Measurements from ENCODE around the gene ESPN. TPM values are rescaled to one million over a fixed set of nuclear protein-coding genes. Genes with fewer than 3 reads are reported as not detected.

Gene ESPN
- total RNA-seq, 2 donors from 2014 or later: 0.47 TPM; not detected in 1

- H3K4me1 ChIP-seq: peaks cover 0 to 64% of the 10 kb centered on the region in 2 donors
- H3K27me3 ChIP-seq: no peaks in the 10 kb centered on the region
- no peak overlapping the region for H3K4me3 ChIP-seq
- no peak overlapping the region for H3K27ac ChIP-seq
- TF ChIP-seq, protein P1, sequence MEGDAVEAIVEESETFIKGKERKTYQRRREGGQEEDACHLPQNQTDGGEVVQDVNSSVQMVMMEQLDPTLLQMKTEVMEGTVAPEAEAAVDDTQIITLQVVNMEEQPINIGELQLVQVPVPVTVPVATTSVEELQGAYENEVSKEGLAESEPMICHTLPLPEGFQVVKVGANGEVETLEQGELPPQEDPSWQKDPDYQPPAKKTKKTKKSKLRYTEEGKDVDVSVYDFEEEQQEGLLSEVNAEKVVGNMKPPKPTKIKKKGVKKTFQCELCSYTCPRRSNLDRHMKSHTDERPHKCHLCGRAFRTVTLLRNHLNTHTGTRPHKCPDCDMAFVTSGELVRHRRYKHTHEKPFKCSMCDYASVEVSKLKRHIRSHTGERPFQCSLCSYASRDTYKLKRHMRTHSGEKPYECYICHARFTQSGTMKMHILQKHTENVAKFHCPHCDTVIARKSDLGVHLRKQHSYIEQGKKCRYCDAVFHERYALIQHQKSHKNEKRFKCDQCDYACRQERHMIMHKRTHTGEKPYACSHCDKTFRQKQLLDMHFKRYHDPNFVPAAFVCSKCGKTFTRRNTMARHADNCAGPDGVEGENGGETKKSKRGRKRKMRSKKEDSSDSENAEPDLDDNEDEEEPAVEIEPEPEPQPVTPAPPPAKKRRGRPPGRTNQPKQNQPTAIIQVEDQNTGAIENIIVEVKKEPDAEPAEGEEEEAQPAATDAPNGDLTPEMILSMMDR (IDR thresholded peaks at IDR 0.05): no peak
- DNase-seq (ENCODE audit: low spot score): no peak
- no peaks in the 10 kb centered on the region for H3K9me3 ChIP-seq
- H3K36me3 ChIP-seq: no peaks in the 10 kb centered on the region
Observed at GRCh38 chr1:6487804-6488484, 63.4 kb downstream of the ESPN start.

DNA sequence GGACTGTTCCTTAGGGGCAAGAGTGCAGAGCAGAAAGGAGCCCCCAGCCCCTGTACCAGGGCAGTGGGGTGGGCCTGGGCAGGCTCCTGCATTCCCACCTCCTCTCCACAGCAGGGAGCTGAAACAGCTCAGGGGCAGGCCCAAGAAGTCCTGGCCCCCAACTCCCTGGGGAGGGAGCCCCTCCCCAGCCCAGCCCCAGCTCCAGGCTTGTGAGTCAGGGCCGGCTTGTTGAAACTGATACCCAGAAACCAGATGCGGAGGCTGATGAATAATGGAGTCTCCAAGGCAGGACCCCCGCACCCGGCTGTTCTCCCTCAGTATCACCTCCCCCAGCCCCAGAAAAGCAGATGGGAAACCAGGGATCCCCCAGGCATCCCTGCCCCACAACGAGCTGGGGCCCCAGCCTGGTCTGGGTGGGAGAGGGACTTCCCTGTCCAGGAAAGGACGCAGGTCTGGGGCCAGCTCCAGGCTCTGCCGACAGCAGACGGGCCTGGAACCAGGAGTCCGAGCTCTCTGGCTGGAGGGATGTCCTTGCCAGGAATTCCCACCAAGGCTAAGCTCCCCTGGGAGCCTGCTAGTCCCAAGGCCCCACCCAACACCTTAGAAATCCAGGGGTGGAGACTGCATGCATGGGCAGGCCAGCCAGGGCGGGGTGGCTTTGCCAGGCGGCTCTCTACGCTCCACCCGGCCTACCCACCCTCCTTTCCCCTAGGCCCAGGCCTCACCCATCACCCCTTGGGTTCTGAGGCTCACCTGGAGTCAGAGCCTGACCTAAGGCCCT is 64.2 kb downstream of the ESPN start:
- TF ChIP-seq, protein P1 (IDR thresholded peaks at IDR 0.05): no peak
- Histone ChIP-seq H3K27ac (no peak overlapping the region), H3K27me3 (no peaks in the 10 kb centered on the region), H3K4me1 (peaks cover 0 to 65% of the 10 kb centered on the region in 2 donors), H3K9me3 (no peaks in the 10 kb centered on the region), H3K36me3 (no peaks in the 10 kb centered on the region), H3K4me3 (no peak overlapping the region)
- no peak for DNase-seq (ENCODE audit: low spot score)

GRCh38 chr1:6489383-6489765 is 64.8 kb downstream of the ESPN start:
- TF ChIP-seq, protein P1 (IDR thresholded peaks at IDR 0.05): no peak
- H3K9me3 ChIP-seq: no peaks in the 10 kb centered on the region
- no peak overlapping the region for H3K27ac ChIP-seq
- no peak for DNase-seq (ENCODE audit: low spot score)
- H3K36me3 ChIP-seq: no peaks in the 10 kb centered on the region
- H3K4me3 ChIP-seq: no peak overlapping the region
- H3K27me3 ChIP-seq: no peaks in the 10 kb centered on the region
- H3K4me1 ChIP-seq: peaks cover 0 to 65% of the 10 kb centered on the region in 2 donors

DNA sequence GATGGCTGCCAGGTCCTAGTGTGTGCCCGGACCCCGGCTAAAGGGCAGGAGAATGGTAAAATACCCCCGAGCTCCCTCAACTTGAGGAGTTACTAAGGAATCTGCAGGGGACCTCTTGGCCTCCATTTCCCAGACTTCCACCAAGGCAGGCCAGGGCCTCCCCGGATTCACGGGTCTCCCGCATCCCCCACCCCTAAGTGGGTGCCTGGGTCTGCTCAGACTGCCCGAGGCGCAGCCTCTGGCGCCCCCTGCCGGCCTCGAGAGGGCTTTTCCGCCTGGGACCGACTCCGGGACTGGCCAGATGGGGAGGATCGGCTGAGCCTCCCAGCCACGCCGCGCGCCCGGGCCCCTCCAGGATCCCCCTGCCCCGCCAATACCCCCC is 65.2 kb downstream of the ESPN start:
- peaks cover 0 to 65% of the 10 kb centered on the region in 2 donors for H3K4me1 ChIP-seq
- H3K27ac ChIP-seq: peak overlapping the region; percentile 71 to 77
- DNase-seq (ENCODE audit: low spot score): peak; percentile 71
- no peaks in the 10 kb centered on the region for H3K36me3 ChIP-seq
- no peaks in the 10 kb centered on the region for H3K27me3 ChIP-seq
- TF ChIP-seq, protein P1 (IDR thresholded peaks at IDR 0.05): peak; percentile 91 to 97
- H3K9me3 ChIP-seq: no peaks in the 10 kb centered on the region
- H3K4me3 ChIP-seq: peak overlapping the region; percentile 63 to 66

- H3K4me1 ChIP-seq: peaks cover 0 to 65% of the 10 kb centered on the region in 2 donors
- TF ChIP-seq, protein P1 (IDR thresholded peaks at IDR 0.05): peak in 1 of 2 donors; percentile 45
- no peaks in the 10 kb centered on the region for H3K9me3 ChIP-seq
- DNase-seq (ENCODE audit: low spot score): no peak
- H3K36me3 ChIP-seq: no peaks in the 10 kb centered on the region
- H3K27ac ChIP-seq: peak overlapping the region; percentile 71 to 77
- peak overlapping the region; percentile 63 to 66 for H3K4me3 ChIP-seq
- H3K27me3 ChIP-seq: no peaks in the 10 kb centered on the region
Observed at GRCh38 chr1:6490181-6491080, 65.9 kb downstream of the ESPN start.
